Stimulated activated CD4-positive, alpha-beta T cell treated with anti-CD3 and anti-CD28 coated beads, Interleukin-12 subunit alpha, Interleukin-12 subunit beta, amount 100 ng/mL, for 4 hours (primary cell): ENCODE data around the gene TTPAL.
"Not testable (repeated sequence)": the region's sequence is repeated elsewhere in the genome, so short reads cannot be mapped to it uniquely, and the experiment has no call there.

Experiments used
- DNase-seq: peaks from one replicate; pipeline ENCODE4 v3.0.0-alpha.2; 2020

TTPAL gene

DNA sequence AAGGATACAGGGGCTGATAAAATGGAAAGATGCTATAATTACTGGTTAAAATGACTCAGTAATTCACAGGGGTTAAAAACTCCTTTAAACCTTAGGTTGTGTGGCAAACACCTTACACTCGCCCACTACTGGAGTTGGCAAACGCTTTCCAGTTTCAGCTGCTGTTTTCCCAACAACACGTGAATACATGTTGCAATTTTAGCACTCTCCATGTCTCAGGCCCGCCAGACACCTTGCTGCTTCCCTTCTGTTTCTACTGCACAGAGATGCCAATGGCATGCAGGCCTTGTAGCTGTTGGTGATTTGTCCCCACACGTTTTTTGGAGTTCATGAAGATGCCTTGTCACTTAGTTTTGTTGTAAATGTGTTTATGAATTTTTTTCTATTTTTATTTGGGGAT, 5.3 kb upstream of the TTPAL start:
- DNase-seq, result no peak

DNA sequence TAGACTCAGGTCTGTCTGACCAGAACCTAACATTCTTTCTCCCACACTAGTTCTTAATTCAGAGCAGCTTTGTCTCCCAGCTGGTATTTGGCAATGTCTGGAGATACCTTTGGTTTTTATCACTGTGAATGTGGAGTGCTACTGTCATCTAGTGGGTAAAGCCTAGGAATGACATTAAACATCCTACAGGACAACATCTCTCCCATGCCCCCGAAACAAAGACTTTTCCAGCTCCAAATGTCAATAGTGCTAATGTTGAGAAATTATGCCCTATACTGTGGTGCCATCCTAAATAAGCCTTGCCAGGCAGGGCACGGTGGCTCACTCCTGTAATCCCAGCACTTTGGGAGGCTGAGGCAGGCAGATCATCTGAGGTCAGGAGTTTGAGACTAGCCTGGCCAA, 4.2 kb upstream of the TTPAL start:
- DNase-seq, result no peak

DNA sequence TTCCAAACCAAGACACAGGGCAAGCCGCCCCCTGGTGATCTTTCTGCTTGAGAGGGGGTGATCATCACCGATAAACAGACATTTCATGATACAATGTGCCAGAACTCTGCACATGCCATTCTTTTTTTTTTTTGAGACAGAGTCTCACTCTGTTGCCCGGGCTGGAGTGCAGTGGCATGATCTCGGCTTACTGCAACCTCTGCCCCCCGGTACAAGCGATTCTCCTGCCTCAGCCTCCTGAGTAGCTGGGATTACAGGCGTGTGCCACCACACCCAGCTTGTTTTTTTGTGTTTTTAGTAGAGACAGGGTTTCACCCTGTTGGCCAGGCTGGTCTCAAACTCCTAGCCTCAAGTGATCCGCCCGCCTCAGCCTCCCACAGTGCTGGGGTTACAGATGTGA, 3.4 kb upstream of the TTPAL start:
- DNase-seq, result not testable (repeated sequence)

DNA sequence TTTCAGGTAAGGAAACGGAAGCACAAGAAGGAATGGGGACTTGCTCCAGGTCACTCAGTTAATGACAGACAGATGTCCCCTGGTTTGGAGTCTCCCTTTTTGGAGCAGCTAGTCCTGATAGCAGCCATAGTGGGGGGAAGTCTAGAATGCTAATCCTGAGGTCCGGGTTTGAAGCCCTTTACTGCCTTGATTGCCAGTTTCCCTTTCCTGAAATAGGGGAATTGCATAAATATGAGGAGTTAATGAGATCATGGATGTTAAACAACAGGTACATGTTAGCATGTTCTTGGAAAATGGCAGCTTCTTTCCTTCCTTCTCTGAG, 341 bp upstream of the TTPAL start:
- no peak for DNase-seq

DNA sequence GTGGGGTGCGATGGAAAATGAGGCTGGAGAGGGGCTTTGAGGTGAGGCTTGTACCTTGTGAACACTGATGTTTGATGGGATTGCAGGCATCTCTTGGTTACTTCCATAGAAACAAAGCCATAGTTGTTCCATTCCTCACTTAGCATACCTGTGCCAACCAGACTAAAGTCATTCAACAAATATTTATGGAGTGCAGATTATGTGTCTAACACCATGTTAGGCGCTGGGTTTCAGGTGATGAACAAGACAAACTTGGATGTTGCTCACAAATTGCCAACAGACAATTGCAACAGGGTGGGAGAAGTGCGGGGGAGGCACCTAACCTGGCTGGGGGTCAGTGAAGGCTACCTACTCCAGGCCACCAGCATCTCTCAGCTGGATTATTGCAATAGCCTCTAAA, 1.5 kb downstream of the TTPAL start:
- no peak for DNase-seq

DNA sequence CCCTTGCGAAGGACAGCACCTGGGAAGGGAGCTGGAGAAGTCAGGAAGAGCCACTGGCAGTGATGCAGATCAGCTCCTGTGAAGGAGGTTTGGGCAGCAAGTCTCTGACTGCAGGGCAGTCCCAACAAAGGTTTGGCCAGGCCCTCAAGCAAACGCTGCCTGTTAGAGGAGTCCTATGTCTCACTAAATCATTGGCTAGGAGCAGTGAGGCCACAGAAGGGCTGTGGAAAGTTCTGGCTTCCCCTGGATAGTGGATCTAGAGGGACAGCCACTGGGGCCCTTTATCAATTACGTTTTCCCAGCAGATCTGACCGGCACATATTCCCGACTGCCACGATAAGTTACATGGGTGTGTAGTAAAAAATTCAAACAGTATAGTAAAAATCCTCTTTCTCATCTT, 2.5 kb downstream of the TTPAL start:
- no peak for DNase-seq

DNA sequence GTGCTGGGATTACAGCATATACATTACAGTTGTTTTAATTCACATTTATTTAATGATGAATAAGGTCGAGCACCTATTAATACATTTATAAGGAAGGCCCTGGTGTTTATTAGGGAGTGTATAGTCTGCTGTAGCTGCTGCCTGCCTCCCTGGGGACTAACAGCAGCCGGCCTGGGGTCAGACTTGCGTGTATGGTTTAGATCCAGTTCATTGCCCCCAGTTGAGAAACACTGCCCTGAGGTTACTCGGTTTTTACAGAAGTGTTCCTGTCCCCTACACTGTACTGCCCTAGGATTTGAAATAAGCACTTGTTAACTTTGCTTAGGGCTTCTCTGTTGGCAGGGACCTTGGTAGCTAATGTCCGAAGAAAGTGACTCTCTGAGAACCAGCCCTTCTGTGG, 4.0 kb downstream of the TTPAL start:
- DNase-seq, result no peak

DNA sequence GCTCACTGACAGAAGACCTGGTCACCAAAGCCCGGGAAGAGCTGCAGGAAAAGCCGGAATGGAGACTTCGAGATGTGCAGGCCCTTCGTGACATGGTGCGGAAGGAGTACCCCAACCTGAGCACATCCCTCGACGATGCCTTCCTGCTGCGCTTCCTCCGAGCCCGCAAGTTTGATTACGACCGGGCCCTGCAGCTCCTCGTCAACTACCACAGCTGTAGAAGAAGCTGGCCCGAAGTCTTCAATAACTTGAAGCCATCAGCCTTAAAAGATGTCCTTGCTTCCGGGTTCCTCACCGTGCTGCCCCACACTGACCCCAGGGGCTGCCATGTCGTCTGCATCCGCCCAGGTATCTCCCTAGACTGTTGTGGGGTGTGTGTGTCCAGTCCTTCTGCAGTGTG, 4.4 kb downstream of the TTPAL start:
- DNase-seq, result no peak

DNA sequence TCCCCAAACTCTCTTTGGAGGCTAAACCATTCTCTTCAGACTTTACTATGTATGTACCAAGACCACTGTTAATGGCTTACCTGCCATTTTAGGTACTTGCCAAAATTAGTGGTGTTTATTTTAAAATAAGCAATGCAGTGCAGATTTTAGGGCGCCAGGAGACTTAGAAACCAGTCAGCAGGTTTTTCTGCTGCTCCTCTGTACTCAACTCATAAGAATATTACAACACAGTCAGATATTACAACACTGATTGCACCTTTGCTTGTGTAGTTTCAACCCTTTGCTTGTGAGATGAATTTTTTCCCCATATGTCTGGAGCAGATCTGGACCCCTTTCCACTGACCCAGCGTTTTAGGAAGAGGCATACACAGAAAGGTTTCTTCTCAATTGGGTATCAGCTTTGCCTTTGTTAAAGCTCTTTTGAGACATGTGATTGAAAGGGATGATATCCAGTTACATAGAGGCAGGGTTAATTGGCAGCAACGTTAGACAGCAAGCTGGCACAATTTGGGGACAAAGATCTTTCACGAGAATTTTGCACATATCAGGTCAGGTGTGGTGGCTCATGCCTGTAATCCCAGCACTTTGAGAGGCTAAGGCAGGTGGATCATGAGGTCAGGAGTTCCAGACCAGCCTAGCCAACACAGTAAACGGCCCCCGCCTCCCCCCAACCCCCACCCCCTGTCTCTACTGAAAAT, 6.2 kb downstream of the TTPAL start:
- DNase-seq, result no peak

DNA sequence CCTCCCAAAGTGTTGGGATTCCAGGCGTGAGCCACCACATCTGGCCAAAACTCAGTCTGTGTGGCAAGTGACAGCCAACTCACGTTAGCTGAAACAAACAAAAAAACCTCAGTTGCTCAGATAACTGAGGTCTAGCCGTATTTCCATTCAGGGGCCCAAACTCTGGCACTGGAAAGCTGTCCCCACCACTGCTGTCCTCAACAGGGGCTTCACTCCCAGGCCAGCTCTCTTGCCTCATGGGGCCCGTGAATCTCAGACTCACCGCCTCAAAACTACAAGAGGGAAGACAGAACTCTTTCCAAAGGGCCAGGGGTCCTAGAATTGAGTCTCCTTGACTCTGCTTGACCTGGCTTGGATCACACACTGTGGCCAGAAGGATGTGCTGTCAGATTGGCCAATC, 7.4 kb downstream of the TTPAL start:
- DNase-seq, result no peak

DNA sequence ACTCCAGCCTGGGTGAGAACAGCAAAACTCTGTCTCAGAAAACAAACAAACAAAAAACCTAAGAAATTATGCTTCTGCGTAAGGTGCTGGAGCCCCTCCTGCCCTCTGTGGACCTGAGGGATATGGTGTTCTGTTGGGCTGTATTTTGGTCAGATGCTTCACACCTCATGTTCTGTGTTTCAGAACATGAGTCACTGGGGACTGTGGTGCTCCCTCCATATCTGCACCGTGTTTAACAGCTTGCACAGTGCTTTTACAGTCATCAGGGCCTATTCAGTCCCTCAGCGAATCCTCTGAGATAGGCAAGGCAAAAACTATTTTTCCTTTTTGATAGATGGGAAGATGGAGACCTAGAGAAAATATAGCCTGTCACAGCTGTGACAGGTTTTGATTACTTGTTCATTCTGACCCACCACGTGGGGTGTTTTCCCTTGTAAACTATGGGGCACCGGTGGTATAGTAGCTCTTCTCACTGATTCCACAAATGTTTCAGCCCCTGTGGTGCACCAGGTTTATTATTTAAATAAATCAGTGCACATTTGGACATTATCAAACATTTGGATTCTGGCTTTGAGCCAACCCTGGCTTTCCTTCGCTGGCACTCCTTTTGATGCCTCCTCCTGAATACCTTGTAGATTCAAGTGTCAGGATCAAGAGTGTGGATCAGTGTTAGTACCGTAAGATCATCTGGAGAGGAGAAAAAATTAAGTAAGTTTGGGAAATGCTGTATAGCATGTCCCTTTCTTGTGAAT, 9.6 kb downstream of the TTPAL start:
- DNase-seq, result no peak

DNA sequence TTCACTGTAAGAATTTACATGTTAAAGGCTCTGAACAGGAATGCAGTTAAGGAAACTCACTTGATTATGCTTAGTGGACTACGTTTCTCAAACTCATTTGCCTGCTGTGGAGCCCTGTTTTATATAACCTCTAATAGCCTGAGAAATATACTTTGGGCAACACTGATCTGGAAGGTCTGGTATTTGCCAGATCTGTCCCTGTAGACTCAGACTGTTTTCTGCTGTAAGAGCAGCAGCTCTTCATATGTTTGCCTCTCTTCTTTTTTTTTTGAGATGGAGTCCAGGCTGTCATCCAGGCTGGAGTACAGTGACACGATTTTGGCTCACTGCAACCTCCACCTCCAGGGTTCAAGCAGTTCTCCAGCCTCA, 10.1 kb downstream of the TTPAL start:
- no peak for DNase-seq

DNA sequence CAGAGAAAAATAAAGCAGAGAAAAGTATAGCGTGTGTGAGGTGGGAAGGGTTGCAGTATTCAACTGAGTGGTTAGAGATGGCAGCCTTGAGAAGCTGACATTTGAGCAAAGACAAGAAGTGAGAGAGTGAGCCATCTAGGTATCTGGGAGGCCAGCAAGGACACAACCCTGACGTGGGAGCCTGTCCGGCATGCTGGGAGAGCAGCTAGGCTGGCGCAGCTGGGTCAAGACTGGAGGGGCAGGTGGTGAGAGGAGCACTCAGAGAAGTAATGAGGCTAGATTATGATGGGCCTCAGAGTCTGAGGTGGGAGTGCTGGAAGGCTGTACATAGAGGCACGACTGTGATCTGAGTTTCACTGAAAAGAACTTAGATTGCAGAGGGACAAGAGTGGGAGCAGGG, 12.9 kb downstream of the TTPAL start:
- no peak for DNase-seq

DNA sequence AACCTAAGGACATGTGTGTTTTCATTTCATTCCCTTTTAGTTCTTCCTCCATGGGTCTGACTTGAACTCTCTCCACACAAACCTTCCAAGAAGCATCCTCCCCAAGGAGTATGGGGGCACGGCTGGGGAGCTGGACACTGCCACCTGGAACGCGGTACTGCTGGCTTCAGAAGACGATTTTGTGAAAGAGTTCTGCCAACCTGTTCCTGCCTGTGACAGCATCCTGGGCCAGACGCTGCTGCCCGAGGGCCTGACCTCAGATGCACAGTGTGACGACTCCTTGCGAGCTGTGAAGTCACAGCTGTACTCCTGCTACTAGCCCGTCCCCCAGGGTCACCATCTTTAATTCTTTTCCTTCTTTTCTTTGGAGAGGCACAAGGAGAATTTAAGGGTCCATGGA, 13.5 kb downstream of the TTPAL start:
- DNase-seq, result no peak

DNA sequence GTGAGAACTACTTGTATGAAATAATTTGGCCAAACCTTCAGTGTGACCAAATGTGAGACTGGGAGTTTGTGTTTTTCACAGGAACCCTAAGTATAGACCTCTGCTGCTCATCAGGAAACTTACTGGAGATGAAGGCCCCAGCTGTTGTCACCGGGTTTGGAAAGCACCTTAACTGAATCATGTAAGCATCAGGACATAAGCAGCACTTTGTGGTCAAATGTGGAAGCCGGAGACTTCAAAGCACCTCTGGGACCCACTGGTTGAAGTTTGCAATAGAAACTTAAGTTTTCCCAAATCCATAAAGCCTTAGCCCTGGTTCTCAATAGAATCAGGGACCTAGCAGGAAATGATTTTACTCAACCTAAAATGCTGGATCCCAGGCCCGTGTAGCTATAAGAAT, 14.3 kb downstream of the TTPAL start:
- no peak for DNase-seq

DNA sequence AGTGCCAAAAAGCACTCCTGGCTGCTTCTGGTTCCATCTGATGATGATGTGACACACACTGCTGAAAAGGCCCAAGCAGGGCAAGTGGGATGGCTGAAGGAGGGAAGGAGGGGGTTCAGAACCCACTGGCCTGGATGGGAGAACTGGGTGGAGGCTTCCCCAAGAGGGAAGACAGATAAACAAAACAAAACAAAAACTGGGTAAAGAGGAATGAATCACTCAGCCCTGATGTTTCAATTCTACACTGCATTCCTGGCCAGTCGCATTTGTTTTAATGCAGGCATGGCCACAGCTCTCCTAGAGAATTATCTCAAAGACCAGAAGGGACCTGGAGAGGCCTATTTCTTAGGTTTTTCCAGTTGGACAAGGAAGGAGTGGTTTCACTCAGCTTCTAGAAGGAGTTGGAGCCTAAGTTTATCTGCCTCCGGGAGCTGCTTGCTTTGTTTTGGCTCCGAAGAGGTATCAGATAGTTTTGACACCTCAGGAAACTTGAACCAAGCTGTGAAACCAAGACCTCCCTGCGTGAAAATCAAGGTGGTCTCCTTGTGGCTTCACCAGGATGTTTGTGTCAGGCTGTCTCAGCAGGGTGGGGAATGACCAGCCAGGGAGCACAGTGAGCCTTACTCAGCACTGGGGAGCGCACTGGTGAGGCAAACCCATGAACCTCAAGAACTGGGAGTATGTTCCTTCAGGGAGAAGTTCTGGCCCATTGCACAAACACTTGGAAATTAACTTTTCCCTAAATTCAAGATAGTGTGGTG, 16.1 kb downstream of the TTPAL start:
- DNase-seq, result no peak

DNA sequence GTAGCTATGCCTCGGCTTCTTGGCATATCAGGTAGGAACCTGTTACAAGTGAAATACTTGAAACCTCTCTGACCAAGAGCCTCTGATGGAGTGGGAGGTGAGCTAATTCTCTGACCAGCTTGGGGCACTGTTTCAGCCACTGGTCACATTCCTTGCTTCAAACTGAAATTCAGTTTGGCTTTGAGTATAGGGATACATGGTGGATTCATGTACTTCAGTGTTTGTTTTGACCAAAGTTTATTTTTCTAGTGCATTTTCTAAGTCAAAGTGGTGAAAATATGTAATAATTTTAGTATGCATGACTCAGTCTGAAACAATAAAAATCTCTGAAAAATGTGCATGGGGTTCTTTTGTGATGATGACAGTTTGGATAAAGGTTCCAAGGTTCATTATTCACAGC, 18.6 kb downstream of the TTPAL start:
- no peak for DNase-seq

DNA sequence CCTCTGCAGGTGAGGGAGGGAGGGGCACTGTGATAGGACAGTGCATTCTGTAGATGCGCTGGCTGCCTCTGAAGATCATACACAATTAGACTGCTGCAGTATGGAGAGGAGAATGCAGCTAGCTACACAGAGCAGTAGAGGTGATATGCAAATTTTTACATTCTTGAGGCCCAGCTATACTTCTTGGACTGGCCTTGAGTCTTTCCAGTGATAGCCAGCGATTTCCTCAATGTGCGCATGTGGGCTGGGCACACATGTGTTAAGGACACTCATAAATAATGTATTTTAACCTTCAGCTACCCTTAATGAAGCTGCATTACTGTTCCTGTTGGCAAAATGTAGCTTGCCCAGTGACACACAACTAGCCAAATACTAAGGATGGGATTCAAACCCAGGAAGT, 19.0 kb downstream of the TTPAL start:
- DNase-seq, result no peak

DNA sequence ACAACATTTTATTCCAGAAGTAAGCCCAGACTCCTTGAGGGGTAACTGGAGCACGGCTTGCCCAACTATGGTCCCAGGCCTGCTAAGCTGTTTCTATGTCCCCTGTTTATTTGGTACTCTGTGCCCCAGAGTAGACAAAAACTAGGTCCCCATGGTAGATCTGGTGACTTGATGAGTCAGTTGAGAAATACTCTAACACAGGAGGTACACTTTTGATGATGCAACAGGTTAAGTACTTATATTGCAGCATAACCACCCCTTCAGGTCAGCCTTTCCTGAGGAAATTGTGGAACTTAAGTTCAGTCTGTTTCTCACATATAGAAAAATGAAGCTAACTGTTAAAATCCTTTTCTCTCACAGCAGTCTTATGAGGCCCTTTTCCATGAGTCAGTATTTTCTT, 19.6 kb downstream of the TTPAL start:
- no peak for DNase-seq

DNA sequence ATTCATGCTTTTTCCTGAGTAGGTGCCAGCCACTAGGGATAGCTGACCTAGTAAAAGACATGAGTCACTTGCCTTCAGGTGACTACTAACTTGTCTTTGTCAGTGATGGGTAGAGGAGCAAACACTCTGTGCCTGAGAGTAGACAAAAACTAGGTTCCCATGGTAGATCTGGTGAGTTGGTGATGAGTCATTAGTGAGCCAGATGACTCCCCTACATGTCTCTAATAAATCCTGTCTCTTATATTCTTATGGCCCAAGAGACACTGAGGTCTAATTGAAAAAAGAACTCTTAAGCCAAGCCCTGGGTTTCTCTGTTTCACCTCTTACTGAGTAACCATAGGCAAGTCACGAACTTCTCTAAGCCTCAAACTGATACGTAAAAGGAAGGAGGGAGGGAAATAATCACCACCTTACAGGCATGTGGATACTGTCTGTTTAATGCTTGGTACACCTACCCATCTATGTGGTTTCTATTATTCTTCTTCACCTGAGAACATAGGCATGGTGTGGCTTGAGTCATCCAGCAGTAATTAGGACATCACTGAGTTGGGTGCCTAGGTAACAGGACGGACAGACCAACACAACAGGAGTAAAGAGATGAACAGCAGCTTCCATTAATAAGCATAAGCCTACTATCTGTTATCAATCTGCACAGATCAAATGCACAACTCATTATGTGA, 20.3 kb downstream of the TTPAL start:
- no peak for DNase-seq

DNA sequence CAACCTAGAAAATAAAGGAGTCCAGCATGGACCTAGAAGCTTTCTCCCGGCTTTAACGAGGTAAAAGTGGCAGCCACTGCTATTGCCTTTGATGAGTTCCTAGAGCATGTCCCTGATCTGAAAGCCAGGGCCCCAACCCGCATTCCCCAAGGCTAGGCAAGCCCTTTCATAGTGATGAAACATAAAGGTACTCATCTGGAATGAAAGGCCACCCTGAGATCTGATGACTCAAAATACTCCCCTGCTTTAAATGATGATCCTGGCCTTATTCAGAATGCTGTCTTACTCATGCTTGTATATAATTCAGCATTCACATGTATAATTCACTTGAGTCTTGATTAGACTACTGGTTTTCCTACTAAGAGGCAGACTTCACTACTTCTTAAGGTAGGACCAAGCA, 21.3 kb downstream of the TTPAL start:
- DNase-seq, result peak; percentile 19

DNA sequence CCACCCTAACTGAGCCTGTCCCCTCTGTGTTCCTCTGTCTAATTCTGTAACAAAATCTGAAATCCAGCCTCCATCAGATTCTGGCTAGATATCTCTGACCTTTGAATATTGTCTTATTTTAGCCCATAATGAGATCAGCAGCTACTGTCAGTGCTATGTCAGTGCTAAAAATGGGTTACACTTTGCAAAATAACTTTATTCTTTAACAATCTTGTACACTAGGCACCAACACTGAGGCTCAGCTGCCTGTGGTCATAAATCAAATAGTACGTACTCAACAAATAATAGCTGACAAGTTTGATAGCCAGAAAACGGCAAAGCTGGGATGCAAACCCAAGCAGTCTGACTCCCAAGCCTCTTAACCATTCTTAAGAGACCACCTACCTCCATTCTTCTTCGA, 22.1 kb downstream of the TTPAL start:
- DNase-seq, result no peak

DNA sequence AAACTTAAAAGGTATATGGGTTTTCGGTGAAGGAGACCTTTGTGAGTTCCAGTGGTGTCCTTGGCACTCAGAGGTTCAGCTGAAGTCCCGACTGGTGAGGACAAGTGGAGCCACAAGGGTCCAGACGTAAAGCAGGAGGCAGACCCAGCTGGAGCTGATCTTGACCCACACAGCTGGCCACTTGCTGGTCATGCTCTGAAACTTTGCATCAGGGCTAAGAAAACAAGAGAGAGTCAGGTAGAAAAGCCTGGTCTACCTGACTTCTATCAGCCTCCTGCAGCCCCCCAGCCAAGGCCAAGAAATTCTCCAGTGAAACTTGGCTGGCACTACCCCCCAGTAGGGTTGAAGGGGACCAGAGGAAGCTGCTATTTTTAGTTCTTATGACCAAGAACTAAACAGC, 24.5 kb downstream of the TTPAL start:
- DNase-seq, result no peak

DNA sequence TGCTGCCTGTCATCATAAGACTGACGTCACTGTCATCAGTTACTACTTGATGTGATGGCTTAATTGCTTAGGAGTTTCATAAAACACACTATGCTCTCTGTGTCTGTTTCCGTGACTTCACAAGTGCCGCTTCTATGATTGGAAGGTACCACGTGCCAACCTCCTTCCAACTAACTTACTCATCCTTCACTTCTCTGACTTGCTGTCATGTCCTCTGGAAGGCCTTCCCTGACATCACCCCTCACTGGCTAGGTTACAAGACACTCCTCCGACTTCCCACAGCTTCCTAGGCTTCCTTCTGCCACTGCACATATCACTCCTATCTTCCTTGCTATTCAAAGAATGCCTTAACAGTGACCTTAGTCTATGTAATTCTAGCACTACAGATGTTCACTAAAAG, 25.8 kb downstream of the TTPAL start:
- no peak for DNase-seq
